ENCODE measurements around the gene BTG4. TPM values are rescaled to one million over a fixed set of nuclear protein-coding genes. Genes with fewer than 3 reads are reported as not detected.

The BTG4 gene
- total and polyA plus RNA-seq, 2 donors (not counting 1 experiment from before 2014, with no cell fraction given): not detected

- Mint-ChIP-seq H3K9me3 (ENCODE audit: insufficient read depth) (peaks cover 4% of the 10 kb centered on the region), H3K4me1 (no peaks in the 10 kb centered on the region), H3K4me3 (no peak overlapping the region), H3K27me3 (peaks cover 36% of the 10 kb centered on the region), H3K27ac (no peak overlapping the region)
- no peak for TF ChIP-seq CTCF (IDR thresholded peaks at IDR 0.05)
- TF ChIP-seq EZH2 (IDR thresholded peaks at IDR 0.05; ENCODE audit: borderline replicate concordance, insufficient read depth, low read depth, low read length, poor library complexity, severe bottlenecking): no peak
- no CpG with 5 or more reads among the region's 3 CpGs for WGBS (ENCODE audit: insufficient coverage)
- no peak for ATAC-seq (ENCODE audit: low read depth)
- Histone ChIP-seq H3K9ac (ENCODE audit: low read length) (no peak overlapping the region), H3K4me3 (ENCODE audit: control extremely low read depth in 1 of 5, extremely low read depth in 1 of 5, insufficient read depth in 1 of 5, low read depth in 2 of 5, low read length in 4 of 5) (no peak overlapping the region), H4K20me1 (ENCODE audit: control insufficient read depth, insufficient read depth, low read length, poor library complexity, severe bottlenecking) (no peaks in the 10 kb centered on the region), H2AFZ (ENCODE audit: insufficient read depth, low read depth, low read length, poor library complexity, severe bottlenecking) (no peak overlapping the region), H3K27me3 (replicated peaks in 1 of 4; ENCODE audit: control extremely low read depth in 1 of 4, control insufficient read depth in 3 of 4, insufficient read depth in 4 of 4, low read length in 3 of 4) (peaks cover 0 to 10% (median 5%) of the 10 kb centered on the region in 4 experiments), H3K36me3 (replicated peaks in 1 of 2; ENCODE audit: control extremely low read depth in 1 of 2, control insufficient read depth in 1 of 2, extremely low read depth in 1 of 2, insufficient read depth in 2 of 2, low read length in 1 of 2) (no peaks in the 10 kb centered on the region), H3K4me2 (replicated peaks; ENCODE audit: low read depth, low read length, poor library complexity, severe bottlenecking) (no peak overlapping the region), H3K9me3 (ENCODE audit: control extremely low read depth in 1 of 3, control insufficient read depth in 2 of 3, insufficient read depth in 1 of 3, low read length in 2 of 3) (peaks cover 0 to 5% (median 3%) of the 10 kb centered on the region in 3 donors), H3K79me2 (ENCODE audit: control insufficient read depth, insufficient read depth, low read length) (no peaks in the 10 kb centered on the region), H3K27ac (ENCODE audit: low read length in 2 of 2) (no peak overlapping the region), H3K4me1 (ENCODE audit: control insufficient read depth in 2 of 2, insufficient read depth in 2 of 2, low read length in 2 of 2) (no peaks in the 10 kb centered on the region)
- POLR2A ChIA-PET: no interaction called here
- no peak for DNase-seq
- intact Hi-C loops (cut with micrococcal nuclease): no loop called here
- CTCF ChIA-PET: no interaction called here
Measured at GRCh38 chr11:111476956-111477355, 35.2 kb downstream of the BTG4 start.

- DNase-seq (no peak), ATAC-seq (ENCODE audit: low read depth) (no peak)
- Mint-ChIP-seq H3K27me3 (peaks cover 36% of the 10 kb centered on the region), H3K4me1 (no peaks in the 10 kb centered on the region), H3K27ac (no peak overlapping the region), H3K9me3 (ENCODE audit: insufficient read depth) (peaks cover 4% of the 10 kb centered on the region), H3K4me3 (no peak overlapping the region)
- no peaks in the 10 kb centered on the region for H3K4me1 ChIP-seq (ENCODE audit: control insufficient read depth in 2 of 2, insufficient read depth in 2 of 2, low read length in 2 of 2)
- H3K4me2 ChIP-seq (replicated peaks; ENCODE audit: low read depth, low read length, poor library complexity, severe bottlenecking): no peak overlapping the region
- no peaks in the 10 kb centered on the region for H4K20me1 ChIP-seq (ENCODE audit: control insufficient read depth, insufficient read depth, low read length, poor library complexity, severe bottlenecking)
- no peak overlapping the region for H3K27ac ChIP-seq (ENCODE audit: low read length in 2 of 2)
- H2AFZ ChIP-seq (ENCODE audit: insufficient read depth, low read depth, low read length, poor library complexity, severe bottlenecking): no peak overlapping the region
- H3K9ac ChIP-seq (ENCODE audit: low read length): no peak overlapping the region
- H3K36me3 ChIP-seq (replicated peaks in 1 of 2; ENCODE audit: control extremely low read depth in 1 of 2, control insufficient read depth in 1 of 2, extremely low read depth in 1 of 2, insufficient read depth in 2 of 2, low read length in 1 of 2): no peaks in the 10 kb centered on the region
- H3K79me2 ChIP-seq (ENCODE audit: control insufficient read depth, insufficient read depth, low read length): no peaks in the 10 kb centered on the region
- ChIA-PET POLR2A (no interaction called here), CTCF (interaction anchor here (0.5 to 0.6 kb wide), 2 partner anchors 193 to 570 kb away, joined by 3 to 4 read pairs; no protein-coding TSS in a partner anchor)
- H3K4me3 ChIP-seq (ENCODE audit: control extremely low read depth in 1 of 5, extremely low read depth in 1 of 5, insufficient read depth in 1 of 5, low read depth in 2 of 5, low read length in 4 of 5): no peak overlapping the region
- no CpG with 5 or more reads among the region's 2 CpGs for WGBS (ENCODE audit: insufficient coverage)
- intact Hi-C loops (cut with micrococcal nuclease): no loop called here
- H3K9me3 ChIP-seq (ENCODE audit: control extremely low read depth in 1 of 3, control insufficient read depth in 2 of 3, insufficient read depth in 1 of 3, low read length in 2 of 3): peaks cover 0 to 3% (median 2%) of the 10 kb centered on the region in 3 donors
- TF ChIP-seq EZH2 (IDR thresholded peaks at IDR 0.05; ENCODE audit: borderline replicate concordance, insufficient read depth, low read depth, low read length, poor library complexity, severe bottlenecking) (no peak), CTCF (IDR thresholded peaks at IDR 0.05) (no peak)
- peaks cover 0 to 10% (median 5%) of the 10 kb centered on the region in 4 experiments for H3K27me3 ChIP-seq (replicated peaks in 1 of 4; ENCODE audit: control extremely low read depth in 1 of 4, control insufficient read depth in 3 of 4, insufficient read depth in 4 of 4, low read length in 3 of 4)
Measured at GRCh38 chr11:111476366-111476765, 35.8 kb downstream of the BTG4 start.

All from B cell (primary cell).